GM23248 (cell line): Measurements from ENCODE around the gene OR5L2.

Experiments
- EZH2 ChIP-seq: fragments of 200-600 bp; sonication (generic); IDR thresholded peaks from 2 replicates; pipeline ENCODE4 v1.6.1; 2018; ENCODE audit warnings: antibody characterized with exemption, mild to moderate bottlenecking; ENCODE audit not compliant: insufficient read depth, poor library complexity, severe bottlenecking
- EZH2phosphoT487 ChIP-seq: fragments of 200-600 bp; sonication (generic); IDR thresholded peaks from 2 replicates; pipeline ENCODE4 v1.6.1; 2018; ENCODE audit warnings: antibody characterized with exemption, moderate library complexity, mild to moderate bottlenecking, low read depth; ENCODE audit not compliant: insufficient read depth

DNA sequence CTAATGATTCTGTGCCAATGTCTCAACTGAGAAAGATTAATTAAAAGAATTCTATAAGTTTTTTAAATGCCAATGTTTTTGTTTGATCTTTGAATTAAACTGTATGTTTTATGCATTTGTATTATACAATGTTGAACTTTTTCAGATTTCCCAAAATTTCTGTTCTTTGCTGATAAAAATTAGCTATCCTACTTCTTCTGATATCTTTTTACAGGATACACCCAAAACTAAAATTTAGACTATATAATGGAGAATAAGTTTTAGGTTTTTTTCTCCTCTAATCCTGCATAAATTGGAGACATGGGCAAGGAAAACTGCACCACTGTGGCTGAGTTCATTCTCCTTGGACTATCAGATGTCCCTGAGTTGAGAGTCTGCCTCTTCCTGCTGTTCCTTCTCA is at the start of gene OR5L2:
- no peak for TF ChIP-seq EZH2phosphoT487
- no peak for TF ChIP-seq EZH2
